H1 (cell line): ENCODE data around the gene AAR2.

ENCODE experiments used
- EGR1 ChIP-seq: IDR thresholded peaks from 2 replicates; pipeline ENCODE4 v1.6.1; 2011; ENCODE audit warnings: low read depth, low read length, borderline replicate concordance
- EZH2 ChIP-seq: fragments of 200-600 bp; sonication (generic); IDR thresholded peaks from 2 replicates; pipeline ENCODE4 v1.7.1; 2012; ENCODE audit warnings: low read depth, mild to moderate bottlenecking, moderate library complexity, low read length, inconsistent platforms; ENCODE audit not compliant: severe bottlenecking
- KDM1A ChIP-seq: fragments of 200-600, 300-600 bp; sonication (generic); IDR thresholded peaks from 2 replicates; pipeline ENCODE4 v1.7.1; 2016; ENCODE audit warnings: mild to moderate bottlenecking, low read length, borderline replicate concordance
- PHF8 ChIP-seq: fragments of 200-600 bp; sonication (generic); conservative IDR thresholded peaks from 2 replicates; pipeline ENCODE4 v1.7.1; 2012; ENCODE audit warnings: low read depth, mild to moderate bottlenecking, inconsistent platforms, low read length, moderate library complexity
- POLR2AphosphoS5 ChIP-seq: IDR thresholded peaks from 2 replicates; pipeline ENCODE4 v1.6.1; 2011; ENCODE audit warnings: low read depth, low read length
- RAD21 ChIP-seq, 2 experiments: IDR thresholded peaks in 1 of 2; conservative IDR thresholded peaks in 1 of 2; 2 replicates each; pipeline ENCODE4 v1.6.1; 2011; ENCODE audit warnings: low read depth in 2 of 2, low read length in 2 of 2, improper control_type of control experiment in 1 of 2, inconsistent platforms in 1 of 2, mild to moderate bottlenecking in 1 of 2, moderate library complexity in 1 of 2
- TBP ChIP-seq: IDR thresholded peaks from 2 replicates; pipeline ENCODE4 v1.6.1; 2011; ENCODE audit warnings: low read depth, low read length, improper control_type of control experiment
- YY1 ChIP-seq: IDR thresholded peaks from 2 replicates; pipeline ENCODE4 v1.6.1; 2011; ENCODE audit warnings: low read depth, mild to moderate bottlenecking, low read length
- TF ChIP-seq, protein P1 (sequence below), 3 experiments: IDR thresholded peaks; 1 replicate in 2 of 3; 2 replicates in 1 of 3; pipeline versions ENCODE4 v1.5.1 to v1.6.1; 2011; ENCODE audit warnings: low read length in 3 of 3, mild to moderate bottlenecking in 3 of 3, inconsistent platforms in 2 of 3, low read depth in 1 of 3, moderate library complexity in 1 of 3; ENCODE audit not compliant: insufficient read depth in 1 of 3; ENCODE audit errors: control extremely low read depth in 1 of 3
- TF ChIP-seq, protein P2 (sequence below): IDR thresholded peaks from 2 replicates; pipeline ENCODE4 v1.6.1; 2012; ENCODE audit warnings: inconsistent platforms

DNA sequence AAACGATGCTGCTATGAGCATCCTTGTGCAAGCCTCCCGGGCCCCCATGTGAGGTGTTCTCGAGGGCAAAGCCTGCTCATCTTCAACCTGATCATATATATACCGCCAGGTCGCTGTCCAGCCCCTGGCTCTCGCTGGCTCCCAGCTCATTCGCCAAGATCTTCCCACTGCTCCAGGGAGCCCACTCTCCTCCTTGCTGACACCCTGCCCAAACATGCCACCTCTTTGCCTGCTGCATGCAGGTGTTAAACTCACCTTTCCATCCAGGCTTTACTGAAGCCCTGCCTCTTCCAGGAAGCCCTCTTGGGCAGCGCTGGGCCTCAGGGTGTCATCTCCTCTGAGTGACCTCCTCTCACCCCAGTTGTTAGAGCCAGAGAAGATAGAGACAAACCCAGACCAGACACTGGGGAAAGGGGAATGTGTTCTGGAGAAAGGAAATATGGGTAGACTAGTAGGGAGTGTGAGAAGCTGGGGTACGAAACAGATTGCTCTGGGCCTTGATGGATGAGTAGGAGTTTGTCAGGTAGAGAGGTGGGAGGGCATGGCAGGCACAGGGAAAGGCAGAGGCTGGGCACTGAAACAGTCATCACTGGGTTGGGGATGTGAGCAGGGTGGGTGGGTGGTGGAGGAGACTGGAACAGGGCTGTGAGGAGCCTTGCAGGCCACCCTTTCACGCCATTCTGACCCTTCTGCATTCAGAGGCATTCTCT is 68.7 kb downstream of the AAR2 start:
- TF ChIP-seq PHF8 (no peak), EGR1 (no peak), TBP (no peak), EZH2 (no peak), POLR2AphosphoS5 (no peak), RAD21 (IDR thresholded peaks at IDR 0.05 in 1 of 2, conservative IDR thresholded peaks at IDR 0.05 in 1 of 2; ENCODE audit: low read depth in 2 of 2, low read length in 2 of 2) (no peak), KDM1A (no peak), YY1 (no peak)
- TF ChIP-seq, protein P1, sequence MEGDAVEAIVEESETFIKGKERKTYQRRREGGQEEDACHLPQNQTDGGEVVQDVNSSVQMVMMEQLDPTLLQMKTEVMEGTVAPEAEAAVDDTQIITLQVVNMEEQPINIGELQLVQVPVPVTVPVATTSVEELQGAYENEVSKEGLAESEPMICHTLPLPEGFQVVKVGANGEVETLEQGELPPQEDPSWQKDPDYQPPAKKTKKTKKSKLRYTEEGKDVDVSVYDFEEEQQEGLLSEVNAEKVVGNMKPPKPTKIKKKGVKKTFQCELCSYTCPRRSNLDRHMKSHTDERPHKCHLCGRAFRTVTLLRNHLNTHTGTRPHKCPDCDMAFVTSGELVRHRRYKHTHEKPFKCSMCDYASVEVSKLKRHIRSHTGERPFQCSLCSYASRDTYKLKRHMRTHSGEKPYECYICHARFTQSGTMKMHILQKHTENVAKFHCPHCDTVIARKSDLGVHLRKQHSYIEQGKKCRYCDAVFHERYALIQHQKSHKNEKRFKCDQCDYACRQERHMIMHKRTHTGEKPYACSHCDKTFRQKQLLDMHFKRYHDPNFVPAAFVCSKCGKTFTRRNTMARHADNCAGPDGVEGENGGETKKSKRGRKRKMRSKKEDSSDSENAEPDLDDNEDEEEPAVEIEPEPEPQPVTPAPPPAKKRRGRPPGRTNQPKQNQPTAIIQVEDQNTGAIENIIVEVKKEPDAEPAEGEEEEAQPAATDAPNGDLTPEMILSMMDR (IDR thresholded peaks at IDR 0.05; ENCODE audit: control extremely low read depth in 1 of 3, insufficient read depth in 1 of 3, low read depth in 1 of 3, low read length in 3 of 3), result no peak
- TF ChIP-seq, protein P2, sequence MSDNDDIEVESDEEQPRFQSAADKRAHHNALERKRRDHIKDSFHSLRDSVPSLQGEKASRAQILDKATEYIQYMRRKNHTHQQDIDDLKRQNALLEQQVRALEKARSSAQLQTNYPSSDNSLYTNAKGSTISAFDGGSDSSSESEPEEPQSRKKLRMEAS, result no peak
